Heart left ventricle (tissue), 16 donors: ENCODE results near the gene PFKFB4. TPM values are rescaled to one million over a fixed set of nuclear protein-coding genes. Genes with fewer than 3 reads are reported as not detected.

ENCODE experiments used
- ATAC-seq, 4 donors: fragments of 200-7000 bp; cut with Tn5 transposase; one replicate each; pipeline ENCODE4 v1.9.1; 2020 to 2022; ENCODE audit warnings: moderate library complexity in 4 of 4, mild to moderate bottlenecking in 3 of 4, moderate number of reproducible peaks in 1 of 4
- DNase-seq, 5 donors: peaks; one replicate each; pipeline ENCODE4 v3.0.0-alpha.2; 2020
- H3K27ac ChIP-seq, 12 donors: fragments of 200-600 bp; sonication (generic) in 4 of 12; one replicate each; pipeline versions ENCODE4 v1.5.0 to v1.8.0; 2016 to 2022; ENCODE audit warnings: mild to moderate bottlenecking in 2 of 12
- H3K27me3 ChIP-seq, 9 donors: fragments of 200-600 bp; sonication (generic) in 2 of 9; one replicate each; pipeline versions ENCODE4 v1.5.1 to v1.8.0; 2016 to 2022; ENCODE audit warnings: mild to moderate bottlenecking in 3 of 9
- H3K36me3 ChIP-seq, 9 donors: fragments of 200-600 bp; sonication (generic) in 2 of 9; one replicate each; pipeline versions ENCODE4 v1.5.0 to v1.8.0; 2018 to 2022; ENCODE audit warnings: mild to moderate bottlenecking in 2 of 9
- H3K4me1 ChIP-seq, 12 donors: fragments of 200-600 bp; sonication (generic) in 4 of 12; one replicate each; pipeline versions ENCODE4 v1.5.0 to v1.8.0; 2016 to 2022; ENCODE audit warnings: mild to moderate bottlenecking in 3 of 12
- H3K4me3 ChIP-seq, 12 donors: fragments of 200-600 bp; sonication (generic) in 4 of 12; one replicate each; pipeline versions ENCODE4 v1.5.0 to v1.8.0; 2017 to 2022; ENCODE audit warnings: mild to moderate bottlenecking in 9 of 12, moderate library complexity in 4 of 12
- H3K9me3 ChIP-seq, 12 donors: fragments of 200-600 bp; sonication (generic) in 4 of 12; one replicate each; pipeline versions ENCODE4 v1.5.0 to v1.8.0; 2016 to 2022; ENCODE audit warnings: mild to moderate bottlenecking in 1 of 12
- CTCF ChIP-seq, 12 donors: fragments of 200-600 bp; sonication (generic) in 4 of 12; IDR thresholded peaks; one replicate each; pipeline versions ENCODE4 v1.5.0 to v1.8.0; 2018 to 2022; ENCODE audit warnings: antibody characterized with exemption in 12 of 12, mild to moderate bottlenecking in 5 of 12
- POLR2A ChIP-seq, 2 donors: fragments of 450-650 bp; IDR thresholded peaks; one replicate each; pipeline ENCODE4 v1.6.1; 2017; ENCODE audit warnings: antibody characterized with exemption in 2 of 2, mild to moderate bottlenecking in 2 of 2, moderate library complexity in 2 of 2
- WGBS, 4 donors: extraction: QIAGEN DNeasy Blood & Tissue Kit in 2 of 4; methylation state at CpG; one replicate each; pipeline versions ENCODE4 v1.1.5 to v1.1.7; 2013 to 2018; 5-methylcytosine and 5-hydroxymethylcytosine counted together
- intact Hi-C, 10 donors: fragments of 100-400 bp; cut with DNase I; formaldehyde crosslinking; loops; one replicate each; pipeline versions ENCODE4 v1.11.1 to v1.14.2; 2022
- polyA plus RNA-seq, 2 donors: library from polyadenylated mRNA; stranded (reverse); fragments of 200-250 nt; gene quantifications; one replicate each; pipeline ENCODE4 v1.2.3, GENCODE V29; 2013
- total RNA-seq, 9 donors: library from RNA; depleted of rRNA in 2 of 9; stranded (reverse); fragments of >200 nt in 2 of 9; fragmentation: NEBNext Ultra II Directional in 3 of 9; extraction: Animal tissue kit (Norgen Biotek cat#: 25700) in 3 of 9; gene quantifications; one replicate each; pipeline versions ENCODE4 v1.1.0 to v1.2.4, GENCODE V29; 2016 to 2023
- donor health status: ischemic (EF 13 %, LVEDD 7.1; RV severe dilation, severe dysfunction).
- donor health status: healthy with polysubstance abuse.
- donor health status: DM: no; HTN: yes; CAD: no.
- donor health status: DM: no; HTN: no; CAD: no.
- donor health status: ischemic (EF 25% LVEDD 6.9; RV normal size, moderate dysfunction).
- donor health status: ischemic (EF 25% LVEDD 5.7; RV mildly dilated, moderate dysfunction).
- donor health status: healthy.
- donor health status: DM: yes; HTN: yes; CAD: no.
- donor health status: ischemic (EF 35%, LVEDD 5.7; RV mildly dilated, moderate dysfunction).
- donor health status: nonischemic (EF 11% LVEDD 7.7; RV severe dilation, severe dysfunction).
- donor health status: DM: yes; HTN: yes; CAD: no.
- donor health status: PGD.
- donor health status: ischemic (EF 29% LVEDD 5.4; RV normal size, mild dysfunction).
- donor health status: nonischemic (EF 23%, LVEDD 6.1; RV moderate dilation, normal function).

PFKFB4 gene
- total and polyA plus RNA-seq, 11 donors: 0.44 to 9.1 (median 1.2) TPM

- Histone ChIP-seq H3K27ac (no peak overlapping the region), H3K9me3 (no peaks in the 10 kb centered on the region), H3K36me3 (no peaks in the 10 kb centered on the region), H3K4me1 (peaks cover 0 to 25% (median 0%) of the 10 kb centered on the region in 12 donors), H3K4me3 (no peak overlapping the region), H3K27me3 (no peaks in the 10 kb centered on the region)
- WGBS, 4 donors: 88 to 94% (median 91%) methylated on average over 11 of the region's 11 CpGs
- intact Hi-C loops: no loop called here
- TF ChIP-seq CTCF (IDR thresholded peaks at IDR 0.05) (no peak), POLR2A (IDR thresholded peaks at IDR 0.05) (no peak)
- no peak for ATAC-seq
- no peak for DNase-seq
These were observed 10.9 kb upstream of the PFKFB4 start for GRCh38 chr3:48567500-48567899.

GRCh38 chr3:48567090-48567489 lies 10.5 kb upstream of the PFKFB4 start:
- intact Hi-C loops: no loop called here
- WGBS, 4 donors: 88 to 98% (median 91%) methylated on average over 5 of the region's 5 CpGs
- Histone ChIP-seq H3K9me3 (no peaks in the 10 kb centered on the region), H3K27me3 (no peaks in the 10 kb centered on the region), H3K27ac (no peak overlapping the region), H3K36me3 (no peaks in the 10 kb centered on the region), H3K4me1 (peaks cover 0 to 25% (median 0%) of the 10 kb centered on the region in 12 donors), H3K4me3 (no peak overlapping the region)
- TF ChIP-seq CTCF (IDR thresholded peaks at IDR 0.05) (no peak), POLR2A (IDR thresholded peaks at IDR 0.05) (no peak)
- no peak for DNase-seq
- no peak for ATAC-seq

- H3K27ac ChIP-seq: no peak overlapping the region
- 86 to 96% (median 92%) methylated on average over 5 to 9 of the region's 9 CpGs for WGBS, 4 donors
- no peak for ATAC-seq
These were observed 9.8 kb upstream of the PFKFB4 start for GRCh38 chr3:48566401-48566760.

More at GRCh38 chr3:48566401-48566760, 9.8 kb upstream of the PFKFB4 start:
- no peak for DNase-seq
- Histone ChIP-seq H3K36me3 (no peaks in the 10 kb centered on the region), H3K4me1 (peaks cover 0 to 28% (median 0%) of the 10 kb centered on the region in 12 donors), H3K27me3 (no peaks in the 10 kb centered on the region), H3K4me3 (no peak overlapping the region), H3K9me3 (no peaks in the 10 kb centered on the region)
- TF ChIP-seq CTCF (IDR thresholded peaks at IDR 0.05) (no peak), POLR2A (IDR thresholded peaks at IDR 0.05) (no peak)
- intact Hi-C loops: no loop called here
